ENCODE data around the gene TSBP1.

GRCh38 chr6:32382757-32383420, 11.2 kb upstream of the TSBP1 start:
- TF ChIP-seq, protein P1, sequence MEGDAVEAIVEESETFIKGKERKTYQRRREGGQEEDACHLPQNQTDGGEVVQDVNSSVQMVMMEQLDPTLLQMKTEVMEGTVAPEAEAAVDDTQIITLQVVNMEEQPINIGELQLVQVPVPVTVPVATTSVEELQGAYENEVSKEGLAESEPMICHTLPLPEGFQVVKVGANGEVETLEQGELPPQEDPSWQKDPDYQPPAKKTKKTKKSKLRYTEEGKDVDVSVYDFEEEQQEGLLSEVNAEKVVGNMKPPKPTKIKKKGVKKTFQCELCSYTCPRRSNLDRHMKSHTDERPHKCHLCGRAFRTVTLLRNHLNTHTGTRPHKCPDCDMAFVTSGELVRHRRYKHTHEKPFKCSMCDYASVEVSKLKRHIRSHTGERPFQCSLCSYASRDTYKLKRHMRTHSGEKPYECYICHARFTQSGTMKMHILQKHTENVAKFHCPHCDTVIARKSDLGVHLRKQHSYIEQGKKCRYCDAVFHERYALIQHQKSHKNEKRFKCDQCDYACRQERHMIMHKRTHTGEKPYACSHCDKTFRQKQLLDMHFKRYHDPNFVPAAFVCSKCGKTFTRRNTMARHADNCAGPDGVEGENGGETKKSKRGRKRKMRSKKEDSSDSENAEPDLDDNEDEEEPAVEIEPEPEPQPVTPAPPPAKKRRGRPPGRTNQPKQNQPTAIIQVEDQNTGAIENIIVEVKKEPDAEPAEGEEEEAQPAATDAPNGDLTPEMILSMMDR (IDR thresholded peaks at IDR 0.05), result no peak
- TF ChIP-seq POLR2A (IDR thresholded peaks at IDR 0.05), result no peak
